SU-DHL-6 (cell line): Measurements from ENCODE around the gene RNU6-7.

Experiments used
- H2AFZ ChIP-seq: fragments of 200-600 bp; sonication (generic); 2 replicates; pipeline ENCODE4 v1.6.1; 2014; ENCODE audit warnings: low read depth, mild to moderate bottlenecking, moderate library complexity, mixed read lengths, antibody characterized with exemption, low read length; ENCODE audit not compliant: severe bottlenecking
- H3F3A ChIP-seq: fragments of 200-600 bp; shearing (Covaris generic); 2 replicates; pipeline ENCODE4 v1.6.0; 2016; ENCODE audit warnings: antibody characterized with exemption, mild to moderate bottlenecking; ENCODE audit not compliant: insufficient read depth
- H3K27ac ChIP-seq: fragments of 200-600 bp; sonication (generic); 2 replicates; pipeline ENCODE4 v1.5.1; 2016; ENCODE audit warnings: low read depth, mild to moderate bottlenecking, low read length, moderate library complexity, mixed read lengths
- H3K27me3 ChIP-seq: fragments of 200-600 bp; sonication (generic), shearing (Covaris generic); 2 replicates; pipeline ENCODE4 v1.6.0; 2014; ENCODE audit warnings: mild to moderate bottlenecking, low read length
- H3K36me3 ChIP-seq: fragments of 200-600 bp; sonication (generic); 2 replicates; pipeline ENCODE4 v1.6.1; 2014; ENCODE audit warnings: mild to moderate bottlenecking, low read length, mixed read lengths
- H3K4me2 ChIP-seq: fragments of 300-600, 200-600 bp; shearing (Covaris generic), sonication (generic); 2 replicates; pipeline ENCODE4 v1.6.0; 2014; ENCODE audit warnings: low read length, low read depth, mild to moderate bottlenecking; ENCODE audit not compliant: poor library complexity, severe bottlenecking
- H3K4me3 ChIP-seq: fragments of 200-600 bp; sonication (generic); 2 replicates; pipeline ENCODE4 v1.5.1; 2014; ENCODE audit warnings: antibody characterized with exemption, low read length, mild to moderate bottlenecking, mixed read lengths; ENCODE audit not compliant: insufficient read depth, poor library complexity, severe bottlenecking
- H3K79me2 ChIP-seq: fragments of 200-600 bp; sonication (generic); 2 replicates; pipeline ENCODE4 v1.6.1; 2014; ENCODE audit warnings: mild to moderate bottlenecking, low read length, moderate library complexity; ENCODE audit not compliant: insufficient read depth
- H3K9ac ChIP-seq: fragments of 200-600 bp; sonication (generic); 2 replicates; pipeline ENCODE4 v1.7.0; 2014; ENCODE audit warnings: mild to moderate bottlenecking, low read length
- H3K9me2 ChIP-seq: fragments of 200-600 bp; sonication (generic); replicated peaks from 2 replicates; pipeline ENCODE4 v1.6.1; 2014; ENCODE audit warnings: low read length; ENCODE audit not compliant: insufficient read depth
- H3K9me3 ChIP-seq: fragments of 200-600 bp; sonication (generic); 2 replicates; pipeline ENCODE4 v1.6.1; 2014; ENCODE audit warnings: low read length, mixed read lengths; ENCODE audit not compliant: insufficient read depth
- H4K20me1 ChIP-seq: fragments of 200-600 bp; sonication (generic); 2 replicates; pipeline ENCODE4 v1.6.1; 2014; ENCODE audit warnings: low read depth, mild to moderate bottlenecking, antibody characterized with exemption, low read length, moderate library complexity, mixed read lengths
- CTCF ChIP-seq: fragments of 200-600 bp; sonication (generic); IDR thresholded peaks from one replicate; pipeline ENCODE4 v1.5.1; 2017; ENCODE audit warnings: antibody characterized with exemption, mild to moderate bottlenecking, low read length, moderate library complexity; ENCODE audit not compliant: insufficient read depth, poor library complexity, severe bottlenecking
- EZH2phosphoT487 ChIP-seq: fragments of 200-600 bp; sonication (generic), shearing (Covaris generic); conservative IDR thresholded peaks from 2 replicates; pipeline ENCODE4 v1.6.1; 2018; ENCODE audit warnings: mild to moderate bottlenecking, antibody characterized with exemption, low read length, moderate library complexity, mixed read lengths

The RNU6-7 gene

GRCh38 chr14:32183151-32184058 lies 18.4 kb upstream of the RNU6-7 start:
- no peak overlapping the region for H3K4me2 ChIP-seq
- H3K79me2 ChIP-seq = no peaks in the 10 kb centered on the region
- H3K9ac ChIP-seq = no peak overlapping the region
- H3K27me3 ChIP-seq = no peaks in the 10 kb centered on the region
- H2AFZ ChIP-seq = no peak overlapping the region
- no peaks in the 10 kb centered on the region for H3F3A ChIP-seq
- H4K20me1 ChIP-seq = no peaks in the 10 kb centered on the region
- H3K27ac ChIP-seq = no peak overlapping the region
- H3K9me3 ChIP-seq = no peaks in the 10 kb centered on the region
- no peaks in the 10 kb centered on the region for H3K36me3 ChIP-seq
- H3K4me3 ChIP-seq = no peak overlapping the region
- no peaks in the 10 kb centered on the region for H3K9me2 ChIP-seq
- TF ChIP-seq CTCF (no peak), EZH2phosphoT487 (no peak)

GRCh38 chr14:32185097-32185496 lies 16.7 kb upstream of the RNU6-7 start:
- Histone ChIP-seq H2AFZ (no peak overlapping the region), H4K20me1 (no peaks in the 10 kb centered on the region), H3K9ac (no peak overlapping the region), H3K27ac (no peak overlapping the region), H3K9me3 (no peaks in the 10 kb centered on the region), H3K4me2 (no peak overlapping the region), H3K9me2 (no peaks in the 10 kb centered on the region), H3K79me2 (no peaks in the 10 kb centered on the region), H3K27me3 (no peaks in the 10 kb centered on the region), H3K4me3 (no peak overlapping the region), H3F3A (no peaks in the 10 kb centered on the region), H3K36me3 (no peaks in the 10 kb centered on the region)
- no peak for TF ChIP-seq CTCF
- TF ChIP-seq EZH2phosphoT487 = no peak

GRCh38 chr14:32186248-32186647 lies 15.6 kb upstream of the RNU6-7 start:
- Histone ChIP-seq H3F3A (no peaks in the 10 kb centered on the region), H3K79me2 (no peaks in the 10 kb centered on the region), H4K20me1 (no peaks in the 10 kb centered on the region), H3K4me3 (no peak overlapping the region), H3K9me2 (no peaks in the 10 kb centered on the region), H3K27me3 (no peaks in the 10 kb centered on the region), H2AFZ (no peak overlapping the region), H3K9me3 (no peaks in the 10 kb centered on the region), H3K36me3 (no peaks in the 10 kb centered on the region), H3K9ac (no peak overlapping the region), H3K4me2 (no peak overlapping the region), H3K27ac (no peak overlapping the region)
- no peak for TF ChIP-seq CTCF
- no peak for TF ChIP-seq EZH2phosphoT487
